GM19395 (cell line): ENCODE measurements around the gene FAM217B.

Experiments used
- ATAC-seq: cut with Tn5 transposase; IDR thresholded peaks from one replicate; pipeline ENCODE4 v1.9.1; 2021; ENCODE audit warnings: mild to moderate bottlenecking, moderate library complexity; ENCODE audit not compliant: unreplicated experiment

The FAM217B gene

DNA sequence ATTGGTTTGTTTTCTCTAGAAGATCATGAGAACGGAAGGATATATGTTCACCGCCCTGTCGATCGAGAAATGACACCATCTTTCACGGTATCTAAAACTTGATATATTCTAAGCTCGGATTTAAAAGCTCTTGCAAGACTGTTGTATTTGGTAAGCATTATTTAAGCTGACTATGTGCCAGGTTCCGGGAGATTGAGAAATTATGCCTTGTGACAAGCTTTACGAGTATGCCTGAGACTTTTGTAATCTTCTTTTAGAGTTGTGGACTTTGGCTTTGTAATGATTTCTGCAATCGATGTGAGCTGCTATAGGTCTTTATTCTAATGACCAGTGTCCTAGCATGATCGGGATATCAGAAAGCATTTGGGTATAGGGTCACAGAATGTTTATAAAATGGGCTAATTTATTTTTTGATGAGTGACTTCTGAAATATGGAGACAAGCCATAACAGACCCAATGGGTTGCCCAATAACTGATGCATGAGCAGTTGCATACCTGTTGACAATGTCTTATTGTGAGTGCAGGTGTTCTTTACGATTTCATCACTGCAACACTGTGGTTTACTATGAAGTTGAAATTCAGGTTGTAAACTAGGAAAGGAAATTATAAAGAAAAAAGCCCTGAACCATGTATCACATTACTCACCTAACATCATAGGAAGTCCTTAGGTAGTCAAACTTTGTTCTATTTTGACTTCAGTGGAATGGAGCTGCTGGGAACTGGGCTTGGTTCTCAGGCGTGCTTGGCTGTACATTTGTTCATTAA lies 32.0 kb downstream of the FAM217B start:
- no peak for ATAC-seq

GRCh38 chr20:59976156-59976782 lies 36.1 kb downstream of the FAM217B start:
- ATAC-seq = no peak

GRCh38 chr20:59977086-59977485 lies 36.9 kb downstream of the FAM217B start:
- ATAC-seq = no peak

DNA sequence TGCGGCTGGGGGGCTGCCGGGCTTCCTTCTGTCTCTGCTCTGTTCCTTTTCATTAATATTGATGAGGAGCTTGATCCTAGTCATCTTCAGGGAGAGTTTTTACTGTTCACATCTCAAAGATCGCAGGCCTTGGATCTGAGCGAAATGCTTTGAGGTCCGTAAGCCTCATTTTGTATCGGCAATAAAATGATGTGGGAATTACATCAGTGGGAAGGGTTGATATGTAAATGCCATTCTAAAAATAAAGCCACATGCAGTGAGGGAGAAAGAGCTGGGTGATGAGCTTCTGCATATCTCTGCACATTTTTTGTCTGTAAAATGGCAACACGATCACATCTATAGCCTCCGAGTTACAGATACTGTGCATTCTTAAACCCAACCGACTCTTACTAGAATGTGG lies 42.9 kb downstream of the FAM217B start:
- ATAC-seq = no peak

- ATAC-seq = no peak
Observed at GRCh38 chr20:59984541-59984940, 44.4 kb downstream of the FAM217B start.

GRCh38 chr20:59985164-59985563 lies 45.0 kb downstream of the FAM217B start:
- ATAC-seq = no peak

DNA sequence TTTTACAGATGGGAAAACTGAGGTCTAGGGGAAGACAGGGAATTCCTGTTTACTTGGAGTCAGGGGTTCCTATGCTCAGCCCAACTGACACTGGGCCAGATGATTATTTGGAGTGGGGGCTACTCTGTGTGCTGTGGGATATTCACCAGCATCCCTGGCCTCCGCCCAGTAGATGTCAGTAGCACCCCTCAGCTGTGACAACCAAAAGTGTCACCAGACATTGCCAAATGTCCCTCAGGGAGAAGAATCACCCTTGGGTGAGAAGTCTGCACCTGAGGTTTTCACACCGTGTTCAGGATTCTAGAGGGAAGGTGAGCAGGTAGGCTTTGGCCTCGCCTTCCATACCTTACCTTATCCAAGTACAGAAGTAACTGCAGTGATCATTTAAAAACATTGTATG lies 45.7 kb downstream of the FAM217B start:
- no peak for ATAC-seq

- ATAC-seq = no peak
Observed at GRCh38 chr20:59987135-59987534, 46.9 kb downstream of the FAM217B start.

- ATAC-seq = no peak
Observed at GRCh38 chr20:59988141-59988540, 48.0 kb downstream of the FAM217B start.

- ATAC-seq = no peak
Observed at GRCh38 chr20:59992526-59993084, 52.4 kb downstream of the FAM217B start.

GRCh38 chr20:59993736-59994430 lies 53.7 kb downstream of the FAM217B start:
- ATAC-seq = no peak

DNA sequence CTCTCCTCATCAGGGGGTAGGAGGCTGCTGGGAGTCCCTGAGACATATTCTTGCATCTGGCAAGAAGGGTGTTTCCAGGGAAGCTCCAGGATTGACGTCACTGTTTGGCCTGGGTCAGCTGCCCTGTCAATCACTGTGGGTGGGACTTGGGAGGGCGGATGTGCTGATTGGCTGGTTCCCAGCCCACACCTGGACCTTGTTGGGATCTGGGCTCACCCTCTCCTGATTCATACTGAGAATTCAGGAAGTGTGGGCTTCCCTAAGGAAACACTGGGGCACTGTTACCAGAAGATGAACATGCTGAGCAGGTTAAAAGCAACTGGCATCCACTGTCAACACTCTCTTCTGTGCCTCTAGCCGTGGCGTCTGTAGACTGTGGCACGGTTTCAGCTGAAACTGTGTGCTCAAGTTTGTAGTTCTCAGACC lies 54.5 kb downstream of the FAM217B start:
- no peak for ATAC-seq

- no peak for ATAC-seq
Observed at GRCh38 chr20:59996108-59996507, 55.9 kb downstream of the FAM217B start.

GRCh38 chr20:59997896-59998295 lies 57.7 kb downstream of the FAM217B start:
- ATAC-seq = no peak
